Esophagus muscularis mucosa (tissue), 4 donors: ENCODE results near the gene GSDME. TPM values are rescaled to one million over a fixed set of nuclear protein-coding genes. Genes with fewer than 3 reads are reported as not detected.

Experiments used
- DNase-seq: peaks from one replicate; pipeline ENCODE4 v3.0.0-alpha.2; 2017; ENCODE audit errors: extremely low spot score
- H3K27ac ChIP-seq, 4 donors: fragments of 200-600 bp; sonication (generic); replicated peaks in 1 of 4; 1 replicate in 3 of 4; 2 replicates in 1 of 4; pipeline ENCODE4 v1.5.1; 2016 to 2019; ENCODE audit warnings: mild to moderate bottlenecking in 1 of 4
- H3K27me3 ChIP-seq, 4 donors: fragments of 200-600 bp; sonication (generic); one replicate each; pipeline versions ENCODE4 v1.5.1 to v1.6.0; 2016 to 2019
- H3K36me3 ChIP-seq, 4 donors: fragments of 200-600 bp; sonication (generic); one replicate each; pipeline ENCODE4 v1.5.1; 2016 to 2019
- H3K4me1 ChIP-seq, 4 donors: fragments of 200-600 bp; sonication (generic); one replicate each; pipeline ENCODE4 v1.5.1; 2016 to 2019
- H3K4me3 ChIP-seq, 4 donors: fragments of 200-600 bp; sonication (generic); 1 replicate in 2 of 4; 2 replicates in 2 of 4; pipeline ENCODE4 v1.5.1; 2016 to 2019; ENCODE audit warnings: mild to moderate bottlenecking in 4 of 4, moderate library complexity in 1 of 4
- H3K9me3 ChIP-seq, 4 donors: fragments of 200-600 bp; sonication (generic); 1 replicate in 3 of 4; 2 replicates in 1 of 4; pipeline ENCODE4 v1.5.1; 2016 to 2019
- EP300 ChIP-seq: sonication (generic); formaldehyde crosslinking; IDR thresholded peaks from one replicate; pipeline ENCODE4 v1.6.1; 2017; ENCODE audit warnings: antibody characterized with exemption
- POLR2A ChIP-seq: fragments of 450-650 bp; IDR thresholded peaks from one replicate; pipeline ENCODE4 v1.6.1; 2017; ENCODE audit warnings: antibody characterized with exemption, moderate library complexity, mild to moderate bottlenecking, low read depth
- POLR2AphosphoS5 ChIP-seq, 2 donors: sonication (generic); formaldehyde crosslinking; IDR thresholded peaks; one replicate each; pipeline ENCODE4 v1.6.1; 2017; ENCODE audit warnings: antibody characterized with exemption in 2 of 2
- WGBS: methylation state at CpG from one replicate; pipeline ENCODE4 v1.1.5; 2018; 5-methylcytosine and 5-hydroxymethylcytosine counted together
- intact Hi-C: fragments of 100-400 bp; cut with DNase I; formaldehyde crosslinking; loops from one replicate; pipeline ENCODE4 v1.15.1; 2023
- total RNA-seq, 4 donors: library from RNA; depleted of rRNA; stranded (reverse); fragments of >200 nt; gene quantifications; one replicate each; pipeline versions ENCODE4 v1.1.0 to v1.2.1, GENCODE V29; 2016
- TF ChIP-seq, protein P1 (sequence below), 3 experiments: fragments of 200-600 bp in 2 of 3; fragments of 450-650 bp in 1 of 3; sonication (generic) in 2 of 3; IDR thresholded peaks; one replicate each; pipeline ENCODE4 v1.5.1; 2017 to 2019; ENCODE audit warnings: antibody characterized with exemption in 3 of 3, mild to moderate bottlenecking in 2 of 3, moderate library complexity in 1 of 3

Gene GSDME
- total RNA-seq, 4 donors from 2014 or later = 6.5 to 12.2 (median 11.0) TPM

DNA sequence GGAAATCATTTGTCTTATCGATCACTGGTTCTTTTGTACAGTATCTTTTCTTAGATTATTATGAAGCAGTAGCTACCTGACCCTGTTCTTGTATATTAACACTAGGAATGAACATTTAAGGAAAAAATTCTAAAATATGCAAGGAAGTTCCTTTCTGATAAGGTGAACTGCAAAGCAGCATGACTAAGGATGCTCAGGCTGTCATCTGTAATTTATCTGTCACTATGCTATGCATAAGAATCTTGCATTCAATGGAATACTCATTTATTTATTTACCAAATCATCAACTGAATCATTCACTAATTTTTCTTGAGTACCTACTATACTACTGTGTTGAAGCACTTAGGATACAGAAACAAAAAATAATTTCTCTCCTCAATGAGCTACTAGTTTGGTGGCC is 5.8 kb downstream of the GSDME start:
- TF ChIP-seq, protein P1, sequence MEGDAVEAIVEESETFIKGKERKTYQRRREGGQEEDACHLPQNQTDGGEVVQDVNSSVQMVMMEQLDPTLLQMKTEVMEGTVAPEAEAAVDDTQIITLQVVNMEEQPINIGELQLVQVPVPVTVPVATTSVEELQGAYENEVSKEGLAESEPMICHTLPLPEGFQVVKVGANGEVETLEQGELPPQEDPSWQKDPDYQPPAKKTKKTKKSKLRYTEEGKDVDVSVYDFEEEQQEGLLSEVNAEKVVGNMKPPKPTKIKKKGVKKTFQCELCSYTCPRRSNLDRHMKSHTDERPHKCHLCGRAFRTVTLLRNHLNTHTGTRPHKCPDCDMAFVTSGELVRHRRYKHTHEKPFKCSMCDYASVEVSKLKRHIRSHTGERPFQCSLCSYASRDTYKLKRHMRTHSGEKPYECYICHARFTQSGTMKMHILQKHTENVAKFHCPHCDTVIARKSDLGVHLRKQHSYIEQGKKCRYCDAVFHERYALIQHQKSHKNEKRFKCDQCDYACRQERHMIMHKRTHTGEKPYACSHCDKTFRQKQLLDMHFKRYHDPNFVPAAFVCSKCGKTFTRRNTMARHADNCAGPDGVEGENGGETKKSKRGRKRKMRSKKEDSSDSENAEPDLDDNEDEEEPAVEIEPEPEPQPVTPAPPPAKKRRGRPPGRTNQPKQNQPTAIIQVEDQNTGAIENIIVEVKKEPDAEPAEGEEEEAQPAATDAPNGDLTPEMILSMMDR (IDR thresholded peaks at IDR 0.05) = no peak
- TF ChIP-seq POLR2A (no peak), POLR2AphosphoS5 (IDR thresholded peaks at IDR 0.05) (no peak), EP300 (no peak)
- Histone ChIP-seq H3K27me3 (no peaks in the 10 kb centered on the region), H3K9me3 (no peaks in the 10 kb centered on the region), H3K27ac (no peak overlapping the region), H3K4me1 (peaks cover 0 to 7% (median 5%) of the 10 kb centered on the region in 4 donors), H3K36me3 (no peaks in the 10 kb centered on the region), H3K4me3 (no peak overlapping the region)
- intact Hi-C loops = no loop called here
- 95% methylated on average over 1 of the region's 1 CpG for WGBS
- DNase-seq = no peak

DNA sequence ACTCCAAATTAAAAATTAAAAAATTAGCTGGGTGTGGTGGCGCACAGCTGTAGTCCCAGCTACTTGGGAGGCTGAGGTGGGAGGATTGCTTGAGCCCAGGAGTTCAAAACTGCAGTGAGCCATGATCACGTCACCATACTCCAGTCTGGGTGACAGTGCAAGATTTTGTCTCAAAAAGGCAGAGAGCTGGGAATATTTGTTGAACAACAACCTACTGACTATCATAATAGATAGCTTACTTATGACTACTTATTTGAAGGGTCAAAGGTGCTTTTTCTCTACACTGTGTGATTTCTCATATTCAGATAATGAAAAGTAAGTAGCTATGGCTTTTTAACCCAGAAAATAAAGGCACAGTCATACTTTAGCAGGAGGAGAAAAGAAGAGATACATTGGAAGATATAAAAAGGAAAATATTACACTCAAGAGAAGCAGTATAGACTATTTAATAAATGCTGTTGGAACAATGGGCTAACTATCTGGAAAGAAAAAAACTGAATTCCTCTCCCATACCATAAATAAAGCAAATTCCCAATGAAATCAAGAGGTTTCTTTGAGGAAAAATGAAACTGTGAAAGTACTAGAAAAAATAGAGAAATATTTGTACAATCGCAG is 6.7 kb downstream of the GSDME start:
- no peaks in the 10 kb centered on the region for H3K27me3 ChIP-seq
- no peak overlapping the region for H3K4me3 ChIP-seq
- no peaks in the 10 kb centered on the region for H3K4me1 ChIP-seq
- intact Hi-C loops = no loop called here
- no peak for DNase-seq
- TF ChIP-seq POLR2A = no peak
- no peak for TF ChIP-seq POLR2AphosphoS5 (IDR thresholded peaks at IDR 0.05)
- no peaks in the 10 kb centered on the region for H3K9me3 ChIP-seq
- H3K27ac ChIP-seq = no peak overlapping the region
- H3K36me3 ChIP-seq = no peaks in the 10 kb centered on the region
- 100% methylated on average over 3 of the region's 3 CpGs for WGBS

DNA sequence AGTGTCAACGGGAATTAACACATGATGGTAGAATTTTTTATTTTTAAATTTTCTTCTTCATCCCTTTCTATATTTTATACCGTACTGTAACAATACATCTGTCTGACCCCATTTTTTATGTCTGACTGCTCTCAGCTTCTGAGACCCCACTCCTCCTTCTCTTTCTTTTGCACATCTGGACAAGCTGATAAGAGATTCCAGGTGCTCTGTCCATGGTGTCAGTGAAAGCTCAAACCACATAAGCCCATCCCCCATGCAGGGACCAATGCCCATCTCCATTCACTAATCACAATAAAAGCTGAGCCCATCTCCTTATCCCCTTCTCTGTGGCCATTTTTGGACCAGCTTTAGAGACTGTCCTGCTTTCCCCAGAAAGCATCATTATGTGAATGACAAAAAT is 8.7 kb downstream of the GSDME start:
- Histone ChIP-seq H3K4me1 (no peaks in the 10 kb centered on the region), H3K4me3 (no peak overlapping the region), H3K27me3 (no peaks in the 10 kb centered on the region), H3K36me3 (peaks cover 0 to 9% (median 2%) of the 10 kb centered on the region in 4 donors), H3K27ac (no peak overlapping the region), H3K9me3 (no peaks in the 10 kb centered on the region)
- TF ChIP-seq POLR2A = no peak
- WGBS = 92% methylated on average over 2 of the region's 2 CpGs
- intact Hi-C loops = no loop called here
- DNase-seq = no peak

DNA sequence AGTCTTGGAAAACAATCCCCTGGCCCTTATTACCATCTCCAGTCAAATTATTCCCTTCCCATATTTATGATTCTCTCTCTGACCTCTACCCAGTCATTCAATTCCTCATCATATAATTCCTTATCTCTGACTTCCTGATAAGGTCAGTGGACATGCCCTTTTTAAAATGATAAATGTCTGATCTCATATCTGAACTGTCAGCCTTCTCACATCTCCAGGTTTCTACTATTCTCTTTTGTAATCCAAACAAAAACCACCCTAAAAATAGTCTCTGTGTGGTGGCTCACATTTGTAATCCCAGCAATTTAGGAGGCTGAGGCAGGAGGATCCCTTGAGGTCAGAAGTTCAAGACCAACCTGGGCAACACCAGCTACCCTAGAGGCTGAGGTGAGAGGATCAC is 11.9 kb downstream of the GSDME start:
- TF ChIP-seq EP300 = no peak
- intact Hi-C loops = no loop called here

DNA sequence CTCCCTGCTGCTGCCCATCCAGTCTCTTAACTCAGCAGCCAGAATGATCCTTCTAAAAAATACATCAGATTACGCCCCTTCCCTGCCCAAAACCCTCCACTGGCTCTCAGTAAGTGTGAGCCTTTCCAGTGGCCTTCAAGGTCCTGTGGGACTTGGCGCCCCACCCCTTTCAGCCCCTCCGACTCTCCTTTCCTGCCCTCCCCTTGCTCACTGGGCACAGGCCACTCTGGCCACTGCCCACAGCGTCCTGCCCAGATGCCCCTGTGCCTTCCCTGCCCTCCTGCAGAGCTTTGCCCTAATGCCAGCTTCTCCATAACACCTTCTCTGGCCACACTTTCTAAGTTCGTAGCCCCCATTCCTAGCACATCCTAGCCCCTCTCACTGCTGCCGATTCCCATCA is 13.8 kb downstream of the GSDME start:
- Histone ChIP-seq H3K9me3 (peaks cover 0 to 5% (median 2%) of the 10 kb centered on the region in 4 donors), H3K27ac (no peak overlapping the region), H3K4me3 (no peak overlapping the region), H3K4me1 (no peaks in the 10 kb centered on the region), H3K27me3 (no peaks in the 10 kb centered on the region), H3K36me3 (peaks cover 0 to 9% (median 2%) of the 10 kb centered on the region in 4 donors)
- 91% methylated on average over 5 of the region's 6 CpGs for WGBS
- TF ChIP-seq POLR2AphosphoS5 (IDR thresholded peaks at IDR 0.05) = no peak
- TF ChIP-seq, protein P1 (IDR thresholded peaks at IDR 0.05) = no peak
- TF ChIP-seq EP300 = no peak
- TF ChIP-seq POLR2A = no peak
- intact Hi-C loops = no loop called here
- peak; percentile 75 for DNase-seq

More for the DNA sequence above, 11.9 kb downstream of the GSDME start:
- Histone ChIP-seq H3K27ac (no peak overlapping the region), H3K4me1 (no peaks in the 10 kb centered on the region), H3K27me3 (no peaks in the 10 kb centered on the region), H3K4me3 (no peak overlapping the region), H3K36me3 (peaks cover 0 to 9% (median 2%) of the 10 kb centered on the region in 4 donors), H3K9me3 (no peaks in the 10 kb centered on the region)
- DNase-seq = no peak

DNA sequence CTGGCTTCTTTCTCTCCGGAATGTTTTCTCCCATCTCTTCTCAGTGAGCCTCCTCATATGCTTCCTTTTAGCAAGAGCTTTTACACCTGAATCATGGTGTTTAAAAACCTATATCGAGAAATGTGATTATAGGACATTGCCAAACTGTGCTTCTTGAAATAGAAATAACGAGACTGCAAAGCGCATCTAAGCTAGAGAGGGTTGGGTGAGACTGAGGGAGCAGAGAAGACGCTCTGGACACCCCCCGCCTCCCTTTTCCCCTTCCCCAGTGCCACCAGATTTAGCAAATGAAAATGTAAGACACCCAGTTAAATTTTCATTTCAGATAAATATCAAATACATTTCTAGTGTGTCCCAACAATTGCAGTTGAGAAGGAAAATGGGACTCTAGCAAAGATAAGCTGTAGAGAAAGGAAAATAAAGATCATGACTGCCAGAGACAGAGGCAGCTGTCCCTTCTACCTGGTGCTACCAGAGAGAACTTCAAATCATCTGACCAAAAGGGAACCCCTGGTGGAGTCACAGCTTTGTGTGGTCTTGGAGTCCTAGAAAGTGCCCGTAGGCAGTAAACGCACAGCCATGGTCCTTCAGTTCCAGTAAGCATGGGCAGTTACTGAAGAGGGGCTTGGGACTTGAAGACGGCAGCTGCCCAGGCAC is 14.6 kb downstream of the GSDME start:
- TF ChIP-seq EP300 = no peak
- TF ChIP-seq, protein P1 (IDR thresholded peaks at IDR 0.05) = no peak
- no peak for TF ChIP-seq POLR2A
- no peak for TF ChIP-seq POLR2AphosphoS5 (IDR thresholded peaks at IDR 0.05)
- Histone ChIP-seq H3K4me1 (no peaks in the 10 kb centered on the region), H3K27me3 (no peaks in the 10 kb centered on the region), H3K4me3 (no peak overlapping the region), H3K27ac (no peak overlapping the region), H3K36me3 (peaks cover 0 to 9% (median 2%) of the 10 kb centered on the region in 4 donors), H3K9me3 (peaks cover 0 to 6% (median 3%) of the 10 kb centered on the region in 4 donors)
- intact Hi-C loops = no loop called here
- DNase-seq = peak; percentile 29
- WGBS = 93% methylated on average over 9 of the region's 9 CpGs
